SK-N-SH (cell line): Measurements from ENCODE around the gene ZDHHC14. TPM values are rescaled to one million over a fixed set of nuclear protein-coding genes. Genes with fewer than 3 reads are reported as not detected.

Experiments used
- CTCF ChIA-PET: fragments of 300-600, 350-600 bp; formaldehyde crosslinking; extraction: SDS; loops from one replicate; lab custom pipeline; 2021; lab: Yijun Ruan, JAX
- POLR2A ChIA-PET: fragments of 350-600 bp; sonication (Branson Sonifier 250); formaldehyde crosslinking; extraction: SDS; loops from one replicate; lab custom pipeline; 2020; ENCODE audit warnings: antibody characterized with exemption, inconsistent platforms; lab: Yijun Ruan, JAX
- DNase-seq: peaks from one replicate; pipeline ENCODE4 v3.0.0; 2012
- H2AFZ ChIP-seq: fragments of 200-600 bp; sonication (generic); 2 replicates; pipeline ENCODE4 v1.8.1; 2016; ENCODE audit warnings: antibody characterized with exemption, mild to moderate bottlenecking, low read depth
- H3F3A ChIP-seq: fragments of 200-600 bp; sonication (generic); replicated peaks from 2 replicates; pipeline ENCODE3; 2016; ENCODE audit warnings: antibody characterized with exemption, mild to moderate bottlenecking; ENCODE audit not compliant: insufficient read depth
- H3K27ac ChIP-seq, 2 experiments: fragments of 200-500 bp in 1 of 2; fragments of 200-600 bp in 1 of 2; sonication (Bioruptor generic) in 1 of 2; sonication (generic), shearing (Covaris generic) in 1 of 2; 2 replicates each; pipeline versions ENCODE4 v1.5.1 to v1.6.1; 2014 to 2016; ENCODE audit warnings: low read depth in 2 of 2, inconsistent platforms in 1 of 2, low read length in 1 of 2, mild to moderate bottlenecking in 1 of 2, mixed read lengths in 1 of 2
- H3K27me3 ChIP-seq: fragments of 200-600 bp; sonication (generic), shearing (Covaris generic); 2 replicates; pipeline ENCODE4 v1.6.1; 2016; ENCODE audit warnings: mixed run types; ENCODE audit not compliant: insufficient read depth
- H3K36me3 ChIP-seq, 2 experiments: fragments of 200-500 bp in 1 of 2; fragments of 200-600 bp in 1 of 2; sonication (Bioruptor generic) in 1 of 2; sonication (generic) in 1 of 2; replicated peaks in 1 of 2; 2 replicates each; pipeline versions ENCODE3 to v1.5.1; 2014 to 2016; ENCODE audit warnings: low read length in 1 of 2, mild to moderate bottlenecking in 1 of 2; ENCODE audit not compliant: insufficient read depth in 2 of 2, control insufficient read depth in 1 of 2
- H3K4me1 ChIP-seq, 2 experiments: fragments of 200-500 bp in 1 of 2; fragments of 200-600 bp in 1 of 2; sonication (Bioruptor generic) in 1 of 2; sonication (generic), shearing (Covaris generic) in 1 of 2; 2 replicates each; pipeline versions ENCODE4 v1.5.1 to v1.6.1; 2014 to 2016; ENCODE audit warnings: low read depth in 1 of 2, low read length in 1 of 2, mixed run types in 1 of 2; ENCODE audit not compliant: insufficient read depth in 2 of 2, control insufficient read depth in 1 of 2
- H3K4me2 ChIP-seq: fragments of 200-600 bp; sonication (generic), shearing (Covaris generic); 2 replicates; pipeline ENCODE4 v1.6.1; 2017; ENCODE audit warnings: mixed run types
- H3K4me3 ChIP-seq, 2 experiments: fragments of 200-500 bp in 1 of 2; fragments of 200-600 bp in 1 of 2; sonication (Bioruptor generic) in 1 of 2; sonication (generic), shearing (Covaris generic) in 1 of 2; 2 replicates each; pipeline versions ENCODE4 v1.5.1 to v1.8.1; 2014 to 2016; ENCODE audit warnings: low read depth in 2 of 2, inconsistent platforms in 1 of 2, low read length in 1 of 2, mild to moderate bottlenecking in 1 of 2, mixed read lengths in 1 of 2, moderate library complexity in 1 of 2
- H3K79me2 ChIP-seq: fragments of 200-600 bp; sonication (generic); 2 replicates; pipeline ENCODE4 v1.8.1; 2017; ENCODE audit warnings: mild to moderate bottlenecking; ENCODE audit not compliant: insufficient read depth
- H3K9ac ChIP-seq: fragments of 200-600 bp; sonication (generic); 2 replicates; pipeline ENCODE4 v1.6.1; 2017; ENCODE audit warnings: mixed run types
- H3K9me2 ChIP-seq: fragments of 200-600 bp; sonication (generic); 2 replicates; pipeline ENCODE4 v1.6.1; 2017; ENCODE audit warnings: mixed run types
- H3K9me3 ChIP-seq: fragments of 200-600 bp; sonication (generic); 2 replicates; pipeline ENCODE4 v1.6.1; 2017; ENCODE audit warnings: mixed run types, mild to moderate bottlenecking, moderate library complexity
- H4K20me1 ChIP-seq: fragments of 200-600 bp; sonication (generic); 2 replicates; pipeline ENCODE4 v1.6.1; 2017; ENCODE audit warnings: mild to moderate bottlenecking, mixed run types; ENCODE audit not compliant: insufficient read depth
- CTCF ChIP-seq: fragments of 200-600 bp; sonication (generic); IDR thresholded peaks from 2 replicates; pipeline ENCODE4 v1.6.1; 2017; ENCODE audit warnings: antibody characterized with exemption, mild to moderate bottlenecking, moderate library complexity
- EZH2phosphoT487 ChIP-seq: fragments of 200-600 bp; sonication (generic); IDR thresholded peaks from 2 replicates; pipeline ENCODE4 v1.6.1; 2017; ENCODE audit warnings: low read depth, mixed run types, mild to moderate bottlenecking, antibody characterized with exemption, moderate library complexity, borderline replicate concordance
- FOSL2 ChIP-seq: IDR thresholded peaks from 2 replicates; pipeline ENCODE4 v1.4.0; 2012; ENCODE audit warnings: low read depth, mild to moderate bottlenecking, moderate library complexity, borderline replicate concordance
- FOXJ3 ChIP-seq: sonication (generic); formaldehyde crosslinking; IDR thresholded peaks from 2 replicates; pipeline ENCODE4 v1.5.1; 2020; ENCODE audit warnings: mild to moderate bottlenecking, missing genetic modification reagents
- FOXM1 ChIP-seq: IDR thresholded peaks from 2 replicates; pipeline ENCODE4 v1.4.0; 2012; ENCODE audit warnings: low read depth, mild to moderate bottlenecking
- GABPA ChIP-seq: IDR thresholded peaks from 2 replicates; pipeline ENCODE4 v1.4.0; 2012; ENCODE audit warnings: low read depth, mild to moderate bottlenecking
- JUND ChIP-seq: IDR thresholded peaks from 2 replicates; pipeline ENCODE4 v1.4.0; 2012
- MXI1 ChIP-seq: IDR thresholded peaks from 2 replicates; pipeline ENCODE4 v1.6.1; 2012; ENCODE audit warnings: mild to moderate bottlenecking, low read depth, low read length, improper control_type of control experiment
- RAD21 ChIP-seq: IDR thresholded peaks from 2 replicates; pipeline ENCODE4 v1.6.1; 2012; ENCODE audit warnings: mild to moderate bottlenecking, low read length
- RXRA ChIP-seq: IDR thresholded peaks from 2 replicates; pipeline ENCODE4 v1.4.0; 2012; ENCODE audit warnings: low read depth, mild to moderate bottlenecking, borderline replicate concordance
- TAF1 ChIP-seq: IDR thresholded peaks from 2 replicates; pipeline ENCODE4 v1.6.1; 2012; ENCODE audit warnings: low read depth, mild to moderate bottlenecking, low read length, moderate library complexity, borderline replicate concordance
- TCF12 ChIP-seq: IDR thresholded peaks from 2 replicates; pipeline ENCODE4 v1.4.0; 2012
- USF1 ChIP-seq: IDR thresholded peaks from 2 replicates; pipeline ENCODE4 v1.4.0; 2012; ENCODE audit warnings: low read depth, borderline replicate concordance
- YY1 ChIP-seq: IDR thresholded peaks from 2 replicates; pipeline ENCODE4 v1.4.0; 2012; ENCODE audit warnings: low read depth, mild to moderate bottlenecking
- ZBTB33 ChIP-seq: IDR thresholded peaks from 2 replicates; pipeline ENCODE4 v1.4.0; 2012; ENCODE audit warnings: low read depth, borderline replicate concordance
- WGBS: methylation state at CpG from one replicate; pipeline ENCODE4 v1.1.6; 2017; ENCODE audit warnings: low lambda C conversion rate; 5-methylcytosine and 5-hydroxymethylcytosine counted together
- polyA plus RNA-seq, 3 experiments: library from polyadenylated mRNA; depleted of rRNA; stranded (reverse); fragments of >200 nt; gene quantifications; 2 replicates each; pipeline ENCODE4 v1.2.3, GENCODE V29; 2012

Gene ZDHHC14
- polyA plus RNA-seq, 1 of the 3 experiments (the other 2 are of a cell fraction): 5.4 TPM

- 98% methylated on average over 6 of the region's 13 CpGs for WGBS
- ChIA-PET POLR2A (no interaction called here), CTCF (interaction anchor here (1.3 kb wide), 1 partner anchor 65 kb away, joined by 3 read pairs; no protein-coding TSS in a partner anchor)
- Histone ChIP-seq H3K9me2 (no peaks in the 10 kb centered on the region), H3K9me3 (no peaks in the 10 kb centered on the region), H3K9ac (no peak overlapping the region), H3K79me2 (no peaks in the 10 kb centered on the region), H4K20me1 (no peaks in the 10 kb centered on the region), H3F3A (no peaks in the 10 kb centered on the region), H2AFZ (no peak overlapping the region), H3K4me3 (no peak overlapping the region), H3K27ac (no peak overlapping the region), H3K4me1 (no peaks in the 10 kb centered on the region), H3K27me3 (no peaks in the 10 kb centered on the region), H3K36me3 (no peaks in the 10 kb centered on the region), H3K4me2 (no peak overlapping the region)
- no peak for DNase-seq
- TF ChIP-seq MXI1: no peak
- no peak for TF ChIP-seq USF1
- no peak for TF ChIP-seq JUND
- no peak for TF ChIP-seq EZH2phosphoT487
- no peak for TF ChIP-seq GABPA
These were observed 222.4 kb downstream of the ZDHHC14 start for GRCh38 chr6:157603314-157603940.

- POLR2A ChIA-PET: interaction anchor here (1.6 kb wide), 1 partner anchor 224 kb away, joined by 3 read pairs; the partner anchor contains the start of gene ZDHHC14
- no peak for DNase-seq
- Histone ChIP-seq H3K4me3 (no peak overlapping the region), H3K9ac (no peak overlapping the region), H3K79me2 (no peaks in the 10 kb centered on the region), H3K4me1 (no peaks in the 10 kb centered on the region), H2AFZ (no peak overlapping the region), H3K9me3 (no peaks in the 10 kb centered on the region), H3K36me3 (no peaks in the 10 kb centered on the region), H3F3A (no peaks in the 10 kb centered on the region), H4K20me1 (no peaks in the 10 kb centered on the region), H3K4me2 (no peak overlapping the region), H3K9me2 (no peaks in the 10 kb centered on the region), H3K27me3 (no peaks in the 10 kb centered on the region), H3K27ac (no peak overlapping the region)
- CTCF ChIA-PET: no interaction called here
- no peak for TF ChIP-seq RXRA
- no peak for TF ChIP-seq ZBTB33
- TF ChIP-seq TCF12: no peak
- no peak for TF ChIP-seq RAD21
- no peak for TF ChIP-seq FOXJ3 (CRISPR knock-in tag)
- no peak for TF ChIP-seq CTCF
- no peak for TF ChIP-seq FOSL2
- no peak for TF ChIP-seq TAF1
- TF ChIP-seq GABPA: no peak
- no peak for TF ChIP-seq YY1
- no peak for TF ChIP-seq FOXM1
- WGBS: 93% methylated on average over 5 of the region's 5 CpGs
These were observed 223.0 kb downstream of the ZDHHC14 start for GRCh38 chr6:157603971-157604370.
